H9 (cell line): Measurements from ENCODE around the gene DAAM2. TPM values are rescaled to one million over a fixed set of nuclear protein-coding genes. Genes with fewer than 3 reads are reported as not detected.

Source experiments
- DNase-seq: peaks from one replicate; pipeline ENCODE4 v3.0.0-alpha.2; 2017
- H2AFZ ChIP-seq: one replicate; pipeline ENCODE4 v1.6.1; 2013; ENCODE audit warnings: mild to moderate bottlenecking, low read length, control low read depth, moderate library complexity
- H2AK5ac ChIP-seq: 2 replicates; pipeline ENCODE4 v1.6.1; 2013; ENCODE audit warnings: low read length, control low read depth, mixed read lengths; ENCODE audit not compliant: insufficient read length
- H2BK120ac ChIP-seq: one replicate; pipeline ENCODE4 v1.6.1; 2013; ENCODE audit warnings: low read depth, mild to moderate bottlenecking, low read length, control low read depth, inconsistent platforms; ENCODE audit not compliant: poor library complexity, severe bottlenecking
- H2BK12ac ChIP-seq: 2 replicates; pipeline ENCODE4 v1.6.1; 2013; ENCODE audit warnings: low read length, control low read depth, mixed read lengths, low read depth; ENCODE audit not compliant: insufficient read length
- H2BK15ac ChIP-seq: 2 replicates; pipeline ENCODE4 v1.6.1; 2013; ENCODE audit warnings: low read depth, low read length, control low read depth
- H2BK20ac ChIP-seq: one replicate; pipeline ENCODE4 v1.6.1; 2013; ENCODE audit warnings: low read depth, mild to moderate bottlenecking, low read length, control low read depth, inconsistent platforms; ENCODE audit not compliant: poor library complexity, severe bottlenecking
- H2BK5ac ChIP-seq: 2 replicates; pipeline ENCODE4 v1.6.1; 2013; ENCODE audit warnings: low read length, control low read depth, mixed read lengths; ENCODE audit not compliant: insufficient read length
- H3K14ac ChIP-seq: 2 replicates; pipeline ENCODE4 v1.6.1; 2013; ENCODE audit warnings: low read length, control low read depth; ENCODE audit not compliant: insufficient read depth
- H3K18ac ChIP-seq: 2 replicates; pipeline ENCODE4 v1.6.1; 2013; ENCODE audit warnings: low read depth, mild to moderate bottlenecking, mixed read lengths, low read length, control low read depth; ENCODE audit not compliant: insufficient read length
- H3K23ac ChIP-seq: 2 replicates; pipeline ENCODE4 v1.6.1; 2013; ENCODE audit warnings: low read length, control low read depth, mixed read lengths, low read depth; ENCODE audit not compliant: insufficient read length
- H3K23me2 ChIP-seq: 2 replicates; pipeline ENCODE4 v1.6.1; 2013; ENCODE audit warnings: low read depth, mild to moderate bottlenecking, mixed read lengths, low read length, control low read depth; ENCODE audit not compliant: insufficient read length, poor library complexity, severe bottlenecking
- H3K27ac ChIP-seq: 2 replicates; pipeline ENCODE4 v1.5.1; 2013; ENCODE audit warnings: low read length, control low read depth, mixed read lengths, low read depth; ENCODE audit not compliant: insufficient read length
- H3K27me3 ChIP-seq: 2 replicates; pipeline ENCODE4 v1.6.1; 2013; ENCODE audit warnings: low read length, control low read depth, inconsistent platforms; ENCODE audit not compliant: insufficient read depth
- H3K4ac ChIP-seq: 2 replicates; pipeline ENCODE4 v1.6.1; 2013; ENCODE audit warnings: low read depth, mild to moderate bottlenecking, control low read depth, inconsistent platforms, low read length, moderate library complexity
- H3K4me1 ChIP-seq: 2 replicates; pipeline ENCODE4 v1.6.1; 2013; ENCODE audit warnings: low read length, control low read depth, inconsistent platforms; ENCODE audit not compliant: insufficient read depth
- H3K4me2 ChIP-seq: 2 replicates; pipeline ENCODE4 v1.6.1; 2013; ENCODE audit warnings: low read length, control low read depth, mixed read lengths; ENCODE audit not compliant: insufficient read length, insufficient read depth
- H3K56ac ChIP-seq: 2 replicates; pipeline ENCODE4 v1.6.1; 2013; ENCODE audit warnings: low read depth, mild to moderate bottlenecking, mixed read lengths, low read length, control low read depth; ENCODE audit not compliant: insufficient read length
- H3K79me1 ChIP-seq: 2 replicates; pipeline ENCODE4 v1.6.1; 2013; ENCODE audit warnings: low read depth, mild to moderate bottlenecking, moderate library complexity, low read length, control low read depth, inconsistent platforms; ENCODE audit not compliant: insufficient read depth, poor library complexity, severe bottlenecking
- H3K79me2 ChIP-seq: 2 replicates; pipeline ENCODE4 v1.6.1; 2013; ENCODE audit warnings: low read length, control low read depth, inconsistent platforms; ENCODE audit not compliant: insufficient read depth
- H3K9ac ChIP-seq: 2 replicates; pipeline ENCODE4 v1.6.1; 2013; ENCODE audit warnings: low read length, control low read depth, mixed read lengths; ENCODE audit not compliant: insufficient read length; ENCODE audit errors: extremely low read depth
- H3K9me3 ChIP-seq: one replicate; pipeline ENCODE4 v1.6.1; 2013; ENCODE audit warnings: low read depth, low read length, inconsistent platforms; ENCODE audit not compliant: control insufficient read depth
- H3T11ph ChIP-seq: one replicate; pipeline ENCODE4 v1.6.1; 2013; ENCODE audit warnings: mild to moderate bottlenecking, low read length, control low read depth, inconsistent platforms
- H4K20me1 ChIP-seq: one replicate; pipeline ENCODE4 v1.6.1; 2013; ENCODE audit not compliant: control insufficient read depth, insufficient read length, insufficient read depth
- H4K5ac ChIP-seq: 2 replicates; pipeline ENCODE4 v1.6.1; 2013; ENCODE audit warnings: low read depth, mild to moderate bottlenecking, mixed read lengths, low read length, control low read depth; ENCODE audit not compliant: insufficient read length
- H4K8ac ChIP-seq: replicated peaks from 2 replicates; pipeline ENCODE4 v1.6.1; 2013; ENCODE audit warnings: low read length, control low read depth, mixed read lengths, low read depth; ENCODE audit not compliant: insufficient read length
- H4K91ac ChIP-seq: 2 replicates; pipeline ENCODE4 v1.6.1; 2013; ENCODE audit warnings: low read depth, mild to moderate bottlenecking, moderate library complexity, mixed read lengths, low read length, control low read depth; ENCODE audit not compliant: insufficient read length
- H3K27ac Mint-ChIP-seq, 3 experiments: 2 replicates in 2 of 3; 3 replicates in 1 of 3; pipeline ENCODE4 v1.8.0; 2020 to 2021; ENCODE audit warnings: mixed read lengths in 3 of 3, mild to moderate bottlenecking in 1 of 3, moderate library complexity in 1 of 3
- H3K27me3 Mint-ChIP-seq: 2 replicates; pipeline ENCODE4 v1.8.0; 2021; ENCODE audit warnings: low read depth, mild to moderate bottlenecking, moderate library complexity, mixed read lengths
- H3K36me3 Mint-ChIP-seq, 3 experiments: 2 replicates in 2 of 3; 3 replicates in 1 of 3; pipeline ENCODE4 v1.8.0; 2020 to 2021; ENCODE audit warnings: low read depth in 3 of 3, mixed read lengths in 3 of 3; ENCODE audit not compliant: insufficient read depth in 1 of 3
- H3K4me1 Mint-ChIP-seq, 2 experiments: 2 replicates each; pipeline ENCODE4 v1.8.0; 2020; ENCODE audit warnings: mixed read lengths in 2 of 2
- H3K4me3 Mint-ChIP-seq, 2 experiments: 2 replicates in 1 of 2; 3 replicates in 1 of 2; pipeline ENCODE4 v1.8.0; 2020 to 2021; ENCODE audit warnings: mild to moderate bottlenecking in 2 of 2, mixed read lengths in 2 of 2, moderate library complexity in 1 of 2
- H3K9me3 Mint-ChIP-seq, 2 experiments: 2 replicates in 1 of 2; 3 replicates in 1 of 2; pipeline ENCODE4 v1.8.0; 2020; ENCODE audit warnings: mild to moderate bottlenecking in 2 of 2, mixed read lengths in 2 of 2, moderate library complexity in 1 of 2
- CTCF ChIP-seq: fragments of 200-600 bp; sonication (generic); conservative IDR thresholded peaks from 3 replicates; pipeline ENCODE4 v1.8.0; 2021; ENCODE audit warnings: antibody characterized with exemption, mild to moderate bottlenecking
- WGBS: extraction: QIAGEN DNeasy Blood & Tissue Kit; methylation state at CpG from one replicate; pipeline ENCODE4 v1.1.7; 2013; ENCODE audit warnings: missing lambda C conversion rate, low lambda C conversion rate, mixed read lengths; ENCODE audit not compliant: insufficient read length; ENCODE audit errors: extremely low coverage; 5-methylcytosine and 5-hydroxymethylcytosine counted together
- total RNA-seq: library from RNA; stranded (reverse); gene quantifications from 2 replicates; pipeline ENCODE4 v1.2.1, GENCODE V29; 2021

Gene DAAM2
- total RNA-seq, 1 experiment from 2014 or later, result 1.1 TPM

DNA sequence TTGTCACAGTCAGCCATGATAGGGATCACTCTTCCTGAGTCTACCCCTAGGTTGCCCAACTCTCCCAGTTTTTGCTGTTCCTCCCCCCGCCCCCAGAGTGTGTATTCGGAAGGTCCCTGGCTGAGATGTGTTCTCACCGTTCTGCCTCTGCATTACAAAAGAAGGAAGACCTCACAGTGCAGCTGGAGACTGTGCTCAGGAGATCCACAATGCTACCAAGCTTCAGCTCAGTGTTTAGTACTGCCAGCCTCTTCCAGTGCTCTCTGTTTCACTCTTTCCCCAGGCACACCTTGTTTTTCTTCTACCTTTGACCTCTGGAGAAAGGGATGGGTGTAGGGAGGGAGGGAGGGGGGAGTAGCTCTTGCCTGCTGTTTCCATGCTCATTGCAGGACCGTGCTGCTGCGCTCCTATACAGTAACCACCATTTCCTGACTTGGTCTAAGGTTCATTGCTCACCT is 155.5 kb downstream of the DAAM2 start:
- Histone ChIP-seq H3K4ac (no peak overlapping the region), H3K9me3 (no peaks in the 10 kb centered on the region), H3K4me2 (peak overlapping the region; percentile 30), H3K4me1 (peaks cover 17% of the 10 kb centered on the region; the same call in 1 of the 2 replicates), H2BK120ac (no peak overlapping the region), H2BK15ac (no peak overlapping the region), H3K18ac (no peak overlapping the region), H4K5ac (no peak overlapping the region), H4K91ac (no peak overlapping the region), H2BK5ac (no peak overlapping the region), H2AFZ (no peak overlapping the region), H2BK20ac (no peak overlapping the region), H3K56ac (no peak overlapping the region), H3K23me2 (peaks cover 5% of the 10 kb centered on the region), H3K27me3 (no peaks in the 10 kb centered on the region), H2BK12ac (no peak overlapping the region), H3T11ph (no peak overlapping the region), H4K20me1 (no peaks in the 10 kb centered on the region), H3K79me2 (no peaks in the 10 kb centered on the region), H3K27ac (no peak overlapping the region), H4K8ac (no peak overlapping the region), H3K9ac (no peak overlapping the region), H2AK5ac (no peak overlapping the region), H3K79me1 (no peaks in the 10 kb centered on the region), H3K23ac (no peak overlapping the region), H3K14ac (no peak overlapping the region)
- TF ChIP-seq CTCF, result no peak
- no CpG with 5 or more reads among the region's 5 CpGs for WGBS
- H3K9me3 Mint-ChIP-seq, result no peaks in the 10 kb centered on the region
- H3K4me3 Mint-ChIP-seq, result no peak overlapping the region
- H3K27me3 Mint-ChIP-seq, result no peaks in the 10 kb centered on the region
- H3K27ac Mint-ChIP-seq, result peak overlapping the region in 2 of 3 experiments; percentile 14 to 32; a peak in 2 of 7 replicates
- peaks cover 0 to 19% of the 10 kb centered on the region in 2 experiments; a peak in 3 of 4 replicates for H3K4me1 Mint-ChIP-seq
- DNase-seq, result peak; percentile 55
- no peaks in the 10 kb centered on the region for H3K36me3 Mint-ChIP-seq
